Spleen (tissue), 7 donors: ENCODE measurements around the gene HSBP1L1.

Experiments
- CTCF ChIP-seq, 11 experiments: fragments of 200-600 bp in 7 of 11; fragments of 450-650 bp in 4 of 11; sonication (generic) in 4 of 11; IDR thresholded peaks in 8 of 11; conservative IDR thresholded peaks in 3 of 11; 1 replicate in 7 of 11; 2 replicates in 4 of 11; pipeline versions ENCODE4 v1.4.0 to v1.8.0; 2016 to 2021; ENCODE audit warnings: antibody characterized with exemption in 11 of 11, inconsistent platforms in 4 of 11, mild to moderate bottlenecking in 1 of 11
- POLR2A ChIP-seq, 3 donors: fragments of 450-650 bp; IDR thresholded peaks; one replicate each; pipeline ENCODE4 v1.5.1; 2017; ENCODE audit warnings: antibody characterized with exemption in 3 of 3, mild to moderate bottlenecking in 1 of 3
- POLR2AphosphoS5 ChIP-seq, 3 donors: sonication (generic); formaldehyde crosslinking; IDR thresholded peaks; one replicate each; pipeline ENCODE4 v1.5.1; 2017; ENCODE audit warnings: antibody characterized with exemption in 3 of 3
- donor health status: DM: no; HTN: no; CAD: no; lungs with moderate emphysema.
- donor health status: DM: no; HTN: no; CAD: no.
- donor health status: DM: no; HTN: no; CAD: no.

GRCh38 chr18:79954791-79955190 is 9.7 kb upstream of the HSBP1L1 start:
- no peak for TF ChIP-seq CTCF (IDR thresholded peaks at IDR 0.05 in 8 of 11, conservative IDR thresholded peaks at IDR 0.05 in 3 of 11)
- no peak for TF ChIP-seq POLR2AphosphoS5 (IDR thresholded peaks at IDR 0.05)
- no peak for TF ChIP-seq POLR2A (IDR thresholded peaks at IDR 0.05)
